Duodenal mucosa (tissue), 2 donors: ENCODE data around the gene PEX16.

ENCODE experiments used
- H3K27ac ChIP-seq: one replicate; pipeline ENCODE4 v1.7.0; 2013; ENCODE audit warnings: low read depth, low read length
- H3K27me3 ChIP-seq, 2 donors: one replicate each; pipeline ENCODE4 v1.7.0; 2013; ENCODE audit warnings: low read length in 2 of 2, control low read depth in 1 of 2; ENCODE audit not compliant: insufficient read depth in 2 of 2, control insufficient read depth in 1 of 2
- H3K36me3 ChIP-seq, 2 donors: one replicate each; pipeline ENCODE4 v1.7.0; 2013; ENCODE audit warnings: low read length in 2 of 2, control low read depth in 1 of 2; ENCODE audit not compliant: insufficient read depth in 2 of 2, control insufficient read depth in 1 of 2
- H3K4me1 ChIP-seq, 2 donors: one replicate each; pipeline ENCODE4 v1.7.0; 2013; ENCODE audit warnings: low read length in 2 of 2, control low read depth in 1 of 2; ENCODE audit not compliant: insufficient read depth in 2 of 2, control insufficient read depth in 1 of 2
- H3K4me3 ChIP-seq, 2 donors: one replicate each; pipeline ENCODE4 v1.7.0; 2013; ENCODE audit warnings: low read length in 2 of 2, low read depth in 1 of 2
- H3K9ac ChIP-seq, 2 donors: one replicate each; pipeline ENCODE4 v1.7.0; 2013; ENCODE audit warnings: low read length in 2 of 2, low read depth in 1 of 2
- H3K9me3 ChIP-seq, 2 donors: one replicate each; pipeline ENCODE4 v1.7.0; 2013; ENCODE audit warnings: low read length in 2 of 2, control low read depth in 1 of 2; ENCODE audit not compliant: control insufficient read depth in 1 of 2

PEX16 gene

GRCh38 chr11:45886816-45887520 lies 30.7 kb downstream of the PEX16 start:
- no peak overlapping the region for H3K4me3 ChIP-seq
- peaks cover 1 to 11% of the 10 kb centered on the region in 2 donors for H3K36me3 ChIP-seq
- no peak overlapping the region for H3K9ac ChIP-seq
- no peaks in the 10 kb centered on the region for H3K9me3 ChIP-seq
- peaks cover 0 to 3% of the 10 kb centered on the region in 2 donors for H3K4me1 ChIP-seq
- no peaks in the 10 kb centered on the region for H3K27me3 ChIP-seq
- H3K27ac ChIP-seq = no peak overlapping the region

- no peaks in the 10 kb centered on the region for H3K9me3 ChIP-seq
- H3K27ac ChIP-seq = no peak overlapping the region
- peak overlapping the region; percentile 41 to 51 for H3K4me3 ChIP-seq
- H3K36me3 ChIP-seq = peaks cover 10 to 19% of the 10 kb centered on the region in 2 donors
- H3K4me1 ChIP-seq = peaks cover 0 to 3% of the 10 kb centered on the region in 2 donors
- no peak overlapping the region for H3K9ac ChIP-seq
- no peaks in the 10 kb centered on the region for H3K27me3 ChIP-seq
Measured at GRCh38 chr11:45885921-45886721, 31.6 kb downstream of the PEX16 start.

- no peak within 1 kb of the TSS for H3K9ac ChIP-seq
Measured at GRCh38 chr11:45885274-45885920, 32.3 kb downstream of the PEX16 start, which contains the start of gene MAPK8IP1. Gene MAPK8IP1, plus strand, starts transcription at chr11:45885651. Its CDS starts 170 bp downstream, at chr11:45885821.

GRCh38 chr11:45884596-45885185 lies 33.0 kb downstream of the PEX16 start:
- Histone ChIP-seq H3K9me3 (no peaks in the 10 kb centered on the region), H3K9ac (no peak overlapping the region), H3K4me3 (peak overlapping the region in 1 of 2 donors; percentile 45), H3K4me1 (peaks cover 0 to 3% of the 10 kb centered on the region in 2 donors), H3K27ac (no peak overlapping the region), H3K36me3 (peaks cover 19 to 33% of the 10 kb centered on the region in 2 donors), H3K27me3 (no peaks in the 10 kb centered on the region)

More at GRCh38 chr11:45885274-45885920, 32.3 kb downstream of the PEX16 start, which contains the start of gene MAPK8IP1:
- peaks cover 0 to 3% of the 10 kb centered on the region in 2 donors for H3K4me1 ChIP-seq
- H3K27me3 ChIP-seq = no peaks in the 10 kb centered on the region
- peaks cover 17 to 26% of the 10 kb centered on the region in 2 donors for H3K36me3 ChIP-seq
- peak within 1 kb of the TSS; percentile 45 to 51 for H3K4me3 ChIP-seq
- no peaks in the 10 kb centered on the region for H3K9me3 ChIP-seq
- no peak within 1 kb of the TSS for H3K27ac ChIP-seq

GRCh38 chr11:45881708-45882368 lies 35.8 kb downstream of the PEX16 start:
- Histone ChIP-seq H3K27me3 (no peaks in the 10 kb centered on the region), H3K9me3 (no peaks in the 10 kb centered on the region), H3K4me3 (no peak overlapping the region), H3K36me3 (peaks cover 35 to 49% of the 10 kb centered on the region in 2 donors), H3K9ac (no peak overlapping the region), H3K4me1 (peaks cover 0 to 3% of the 10 kb centered on the region in 2 donors), H3K27ac (no peak overlapping the region)

- H3K9ac ChIP-seq = no peak overlapping the region
Measured at GRCh38 chr11:45880772-45881570, 36.7 kb downstream of the PEX16 start.

GRCh38 chr11:45879803-45880686 lies 37.6 kb downstream of the PEX16 start:
- H3K27ac ChIP-seq = no peak overlapping the region
- H3K27me3 ChIP-seq = no peaks in the 10 kb centered on the region
- no peaks in the 10 kb centered on the region for H3K9me3 ChIP-seq
- H3K4me3 ChIP-seq = no peak overlapping the region
- no peak overlapping the region for H3K9ac ChIP-seq
- peaks cover 45 to 62% of the 10 kb centered on the region in 2 donors for H3K36me3 ChIP-seq
- no peaks in the 10 kb centered on the region for H3K4me1 ChIP-seq

More at GRCh38 chr11:45880772-45881570, 36.7 kb downstream of the PEX16 start:
- Histone ChIP-seq H3K27ac (no peak overlapping the region), H3K4me1 (peaks cover 0 to under 1% of the 10 kb centered on the region in 2 donors), H3K36me3 (peaks cover 41 to 54% of the 10 kb centered on the region in 2 donors), H3K27me3 (no peaks in the 10 kb centered on the region), H3K9me3 (no peaks in the 10 kb centered on the region), H3K4me3 (no peak overlapping the region)

- Histone ChIP-seq H3K9me3 (no peaks in the 10 kb centered on the region), H3K27me3 (no peaks in the 10 kb centered on the region), H3K4me3 (no peak overlapping the region), H3K36me3 (peaks cover 54 to 75% of the 10 kb centered on the region in 2 donors), H3K4me1 (no peaks in the 10 kb centered on the region), H3K9ac (no peak overlapping the region), H3K27ac (no peak overlapping the region)
Measured at GRCh38 chr11:45877845-45878244, 39.8 kb downstream of the PEX16 start.
